ENCODE measurements around the gene ZNF512B. TPM values are rescaled to one million over a fixed set of nuclear protein-coding genes. Genes with fewer than 3 reads are reported as not detected.
"Not testable (repeated sequence)": the region's sequence is repeated elsewhere in the genome, so short reads cannot be mapped to it uniquely, and the experiment has no call there.

The ZNF512B gene
- total RNA-seq, 1 donor from 2014 or later: 37.2 TPM

DNA sequence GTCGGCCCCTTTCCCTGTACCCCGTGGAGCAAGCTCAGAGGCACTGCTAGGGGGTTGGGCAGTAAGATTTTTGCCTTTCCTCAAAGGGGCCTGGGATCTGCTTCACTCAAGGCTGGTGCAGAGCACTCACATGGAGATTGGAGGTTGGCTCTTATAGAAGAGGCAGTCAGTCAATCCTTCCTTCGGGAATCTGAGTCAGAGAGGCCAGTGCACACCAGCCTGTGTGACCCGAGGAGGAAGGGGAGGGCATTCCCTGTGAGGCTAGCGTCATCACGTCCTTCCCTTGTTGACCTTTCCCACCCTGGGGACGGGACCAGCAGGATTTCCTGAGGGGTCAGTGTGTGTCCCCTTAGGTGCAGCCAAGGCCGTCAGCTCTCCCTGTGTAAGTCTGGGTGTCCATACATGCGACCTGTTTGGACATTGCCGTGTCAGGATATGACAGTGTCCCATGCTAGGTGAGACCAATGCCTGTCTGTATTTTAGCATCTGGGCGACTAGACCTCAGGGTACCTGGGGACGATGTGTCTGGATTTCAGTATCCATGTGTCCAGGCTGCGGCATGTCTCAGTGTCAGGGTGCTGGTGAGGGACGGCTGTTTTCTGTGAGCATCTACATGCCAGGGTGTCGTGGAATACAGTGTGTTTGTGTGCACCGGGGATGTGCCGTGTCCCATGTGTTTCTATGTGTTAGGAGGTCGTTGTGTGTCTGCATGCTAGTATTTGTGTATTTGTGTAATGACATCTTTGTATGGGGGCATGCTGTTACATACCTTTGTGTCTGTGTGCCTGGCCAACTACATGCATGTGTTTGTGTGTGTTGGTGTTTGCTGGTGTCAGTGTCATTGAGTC, 2.8 kb upstream of the ZNF512B start:
- Mint-ChIP-seq H3K27ac (ENCODE audit: unreplicated experiment) (peak overlapping the region; percentile 58), H3K4me1 (ENCODE audit: low read depth) (peaks cover 25% of the 10 kb centered on the region), H3K36me3 (ENCODE audit: low read depth) (no peaks in the 10 kb centered on the region), H3K9me3 (ENCODE audit: low read depth) (no peaks in the 10 kb centered on the region), H3K4me3 (ENCODE audit: unreplicated experiment) (no peak overlapping the region), H3K27me3 (ENCODE audit: low read depth) (no peaks in the 10 kb centered on the region)
- peak; percentile 81 for DNase-seq (ENCODE audit: low spot score)
- TF ChIP-seq CTCF (IDR thresholded peaks at IDR 0.05): no peak

DNA sequence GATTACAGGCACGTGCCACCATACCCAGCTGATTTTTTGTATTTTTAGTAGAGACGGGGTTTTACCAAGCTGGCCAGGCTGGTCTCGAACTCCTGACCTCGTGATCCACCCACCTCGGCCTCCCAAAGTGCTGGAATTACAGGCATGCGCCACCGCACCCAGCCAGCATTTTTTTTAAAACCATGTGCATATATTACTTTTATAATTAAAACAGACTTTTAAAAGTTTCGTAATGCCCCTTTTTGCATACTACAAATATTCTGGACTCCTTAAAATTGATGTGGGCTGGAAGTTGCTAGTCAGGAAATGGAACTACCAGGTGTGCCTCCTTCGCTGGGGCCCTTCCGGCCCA, 2.2 kb upstream of the ZNF512B start:
- H3K36me3 Mint-ChIP-seq (ENCODE audit: low read depth); H3K27me3 Mint-ChIP-seq (ENCODE audit: low read depth); H3K4me3 Mint-ChIP-seq (ENCODE audit: unreplicated experiment); H3K9me3 Mint-ChIP-seq (ENCODE audit: low read depth); H3K27ac Mint-ChIP-seq (ENCODE audit: unreplicated experiment); DNase-seq (ENCODE audit: low spot score): not testable (repeated sequence)
- peaks cover 24% of the 10 kb centered on the region for H3K4me1 Mint-ChIP-seq (ENCODE audit: low read depth)

- H3K27me3 Mint-ChIP-seq (ENCODE audit: low read depth): no peaks in the 10 kb centered on the region
- no peak for DNase-seq (ENCODE audit: low spot score)
- H3K36me3 Mint-ChIP-seq (ENCODE audit: low read depth): peaks cover 2% of the 10 kb centered on the region
- peaks cover 24% of the 10 kb centered on the region for H3K4me1 Mint-ChIP-seq (ENCODE audit: low read depth)
- no peak overlapping the region for H3K27ac Mint-ChIP-seq (ENCODE audit: unreplicated experiment)
- no peak for TF ChIP-seq CTCF (IDR thresholded peaks at IDR 0.05)
- peak overlapping the region; percentile 65 for H3K4me3 Mint-ChIP-seq (ENCODE audit: unreplicated experiment)
- no peaks in the 10 kb centered on the region for H3K9me3 Mint-ChIP-seq (ENCODE audit: low read depth)
Measured at GRCh38 chr20:63970714-63971431, 1.1 kb upstream of the ZNF512B start.

GRCh38 chr20:63968928-63969760, 586 bp downstream of the ZNF512B start:
- peaks cover 18% of the 10 kb centered on the region for H3K4me1 Mint-ChIP-seq (ENCODE audit: low read depth)
- H3K27me3 Mint-ChIP-seq (ENCODE audit: low read depth): no peaks in the 10 kb centered on the region
- H3K9me3 Mint-ChIP-seq (ENCODE audit: low read depth): no peaks in the 10 kb centered on the region
- TF ChIP-seq CTCF (IDR thresholded peaks at IDR 0.05): no peak
- peaks cover 2% of the 10 kb centered on the region for H3K36me3 Mint-ChIP-seq (ENCODE audit: low read depth)
- peak overlapping the region; percentile 75 for H3K4me3 Mint-ChIP-seq (ENCODE audit: unreplicated experiment)
- H3K27ac Mint-ChIP-seq (ENCODE audit: unreplicated experiment): peak overlapping the region; percentile 49
- DNase-seq (ENCODE audit: low spot score): no peak

DNA sequence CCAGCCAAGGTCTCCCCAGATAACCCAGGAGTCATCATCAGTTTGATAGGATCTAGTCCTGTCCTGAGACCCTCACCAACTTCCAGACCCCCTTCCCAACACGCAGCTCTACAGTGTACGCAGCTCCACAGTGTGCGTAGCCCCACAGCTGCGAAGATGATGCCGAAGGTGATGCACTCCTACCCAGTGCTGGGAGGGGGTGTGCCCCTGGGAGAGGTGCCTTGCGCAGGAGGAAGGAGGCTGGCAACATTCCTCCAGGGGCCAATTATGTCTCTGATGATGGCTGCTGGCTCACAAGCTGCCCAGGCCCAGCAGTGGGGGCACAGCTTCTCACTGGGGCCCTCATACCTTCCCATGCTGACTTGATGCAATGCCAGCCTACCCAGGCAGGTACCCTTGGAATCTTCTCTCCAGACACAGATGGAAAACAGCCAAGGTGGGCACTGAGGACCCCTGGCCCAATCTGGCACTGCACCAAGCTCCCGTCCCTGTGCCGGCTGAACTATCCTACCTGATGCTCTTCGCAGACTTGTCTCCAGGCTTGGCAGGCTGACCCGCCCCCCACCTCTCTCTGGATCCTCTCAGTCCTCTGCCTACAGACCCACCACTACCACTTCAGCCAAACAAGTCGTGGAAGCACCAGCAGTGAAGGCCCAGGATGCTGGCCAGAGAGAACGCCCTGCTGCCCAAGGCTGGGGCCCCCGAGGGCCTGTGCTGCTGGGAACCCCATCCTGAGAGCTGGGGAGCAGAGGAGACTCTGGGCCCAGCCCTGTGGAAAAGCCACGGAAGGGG, 1.4 kb downstream of the ZNF512B start:
- Mint-ChIP-seq H3K4me3 (ENCODE audit: unreplicated experiment) (peak overlapping the region; percentile 75), H3K36me3 (ENCODE audit: low read depth) (peaks cover 2% of the 10 kb centered on the region), H3K4me1 (ENCODE audit: low read depth) (peaks cover 12% of the 10 kb centered on the region), H3K9me3 (ENCODE audit: low read depth) (no peaks in the 10 kb centered on the region), H3K27ac (ENCODE audit: unreplicated experiment) (peak overlapping the region; percentile 49), H3K27me3 (ENCODE audit: low read depth) (no peaks in the 10 kb centered on the region)
- TF ChIP-seq CTCF (IDR thresholded peaks at IDR 0.05): no peak
- no peak for DNase-seq (ENCODE audit: low spot score)
